Activated T-cell treated with anti-CD3 and anti-CD28 coated beads, Interleukin-2, amount 50 U/mL, for 72 hours (primary cell): Measurements from ENCODE around the gene HOXD12. TPM values are rescaled to one million over a fixed set of nuclear protein-coding genes. Genes with fewer than 3 reads are reported as not detected.

Source experiments
- ATAC-seq, 2 donors: fragments of 150-1000 bp; cut with Tn5 transposase; replicated peaks in 1 of 2; 2 replicates each; pipeline ENCODE4 v1.10.0; 2021; ENCODE audit warnings: moderate library complexity in 2 of 2, mild to moderate bottlenecking in 1 of 2
- DNase-seq, 2 donors: peaks; one replicate each; pipeline ENCODE4 v3.0.0; 2021 to 2022; ENCODE audit warnings: mixed read lengths in 1 of 2
- H3K27ac Mint-ChIP-seq: one replicate; pipeline ENCODE4 v1.8.0; 2022; ENCODE audit warnings: mild to moderate bottlenecking, moderate library complexity, mixed read lengths
- H3K27me3 Mint-ChIP-seq: one replicate; pipeline ENCODE4 v1.8.0; 2022; ENCODE audit warnings: low read depth, mixed read lengths
- H3K36me3 Mint-ChIP-seq, 2 donors: one replicate each; pipeline ENCODE4 v1.8.0; 2022; ENCODE audit warnings: mixed read lengths in 2 of 2, mild to moderate bottlenecking in 1 of 2; ENCODE audit not compliant: insufficient read depth in 2 of 2
- H3K4me1 Mint-ChIP-seq: one replicate; pipeline ENCODE4 v1.8.0; 2022; ENCODE audit warnings: low read depth, mixed read lengths
- H3K4me3 Mint-ChIP-seq, 2 donors: one replicate each; pipeline ENCODE4 v1.8.0; 2022; ENCODE audit warnings: mild to moderate bottlenecking in 2 of 2, mixed read lengths in 2 of 2, moderate library complexity in 2 of 2
- H3K9me3 Mint-ChIP-seq, 2 donors: one replicate each; pipeline ENCODE4 v1.8.0; 2022; ENCODE audit warnings: mixed read lengths in 2 of 2
- total RNA-seq, 2 donors: library from RNA; stranded (reverse); gene quantifications; one replicate each; pipeline ENCODE4 v1.2.3, GENCODE V29; 2022

The HOXD12 gene
- total RNA-seq, 2 donors from 2014 or later, result not detected

DNA sequence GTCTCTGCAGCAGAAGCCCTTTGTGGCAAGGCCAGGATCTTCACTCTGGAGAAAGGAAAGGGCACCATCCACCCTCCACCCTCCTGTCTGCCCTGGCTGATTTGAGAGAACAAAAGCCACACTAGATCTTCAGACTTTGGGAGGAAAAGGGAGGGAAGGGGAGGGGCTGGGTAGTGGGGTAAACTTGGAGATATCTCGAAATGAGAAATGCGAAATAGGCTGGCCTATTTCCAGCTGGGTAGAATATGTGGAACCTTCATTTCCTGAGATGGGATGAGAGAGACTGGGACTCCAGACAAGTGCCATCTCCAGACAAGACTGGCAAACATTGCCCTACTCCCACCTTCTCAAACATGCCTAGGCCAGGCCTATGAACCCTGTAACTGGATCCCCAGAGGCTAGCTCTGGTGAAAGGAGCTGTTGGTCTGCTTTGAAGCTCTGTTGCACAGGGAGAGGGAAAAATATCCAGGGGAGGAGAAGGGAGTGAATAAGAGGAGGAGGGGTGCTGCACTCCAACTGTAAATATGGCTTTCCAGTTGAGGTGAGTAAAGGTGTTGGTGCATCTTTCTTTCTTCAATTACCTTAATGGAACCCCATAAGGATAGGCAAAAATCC lies 1.7 kb downstream of the HOXD12 start:
- DNase-seq (no peak), ATAC-seq (no peak)
- H3K36me3 Mint-ChIP-seq, result peaks cover 0 to 5% of the 10 kb centered on the region in 2 donors
- peaks cover 92% of the 10 kb centered on the region for H3K27me3 Mint-ChIP-seq
- peaks cover 46% of the 10 kb centered on the region for H3K4me1 Mint-ChIP-seq
- H3K4me3 Mint-ChIP-seq, result no peak overlapping the region
- no peak overlapping the region for H3K27ac Mint-ChIP-seq
- no peaks in the 10 kb centered on the region for H3K9me3 Mint-ChIP-seq

DNA sequence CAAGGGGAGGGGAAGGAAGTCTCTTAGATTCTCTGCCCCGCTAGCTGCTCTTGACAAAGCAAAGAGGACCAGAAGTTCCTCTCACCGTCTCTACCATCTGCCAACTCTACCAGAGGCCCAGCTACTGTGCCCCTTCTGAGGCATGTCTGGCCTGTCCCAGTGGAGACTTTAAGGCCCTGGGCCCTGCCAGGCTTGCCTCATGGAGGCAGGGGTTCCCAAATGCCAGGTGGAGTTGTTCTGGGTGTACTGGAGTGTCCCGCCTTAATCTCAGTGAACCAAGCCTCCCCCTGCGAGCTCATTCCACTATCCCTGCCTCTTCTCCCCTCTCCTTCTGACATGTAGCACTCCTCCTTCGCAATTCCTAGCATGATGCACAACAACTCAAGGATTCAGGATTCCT lies 2.2 kb downstream of the HOXD12 start:
- Mint-ChIP-seq H3K27me3 (peaks cover 89% of the 10 kb centered on the region), H3K4me1 (peaks cover 43% of the 10 kb centered on the region), H3K4me3 (no peak overlapping the region), H3K9me3 (no peaks in the 10 kb centered on the region), H3K36me3 (peaks cover 0 to 5% of the 10 kb centered on the region in 2 donors), H3K27ac (no peak overlapping the region)
- ATAC-seq (no peak), DNase-seq (no peak)

DNA sequence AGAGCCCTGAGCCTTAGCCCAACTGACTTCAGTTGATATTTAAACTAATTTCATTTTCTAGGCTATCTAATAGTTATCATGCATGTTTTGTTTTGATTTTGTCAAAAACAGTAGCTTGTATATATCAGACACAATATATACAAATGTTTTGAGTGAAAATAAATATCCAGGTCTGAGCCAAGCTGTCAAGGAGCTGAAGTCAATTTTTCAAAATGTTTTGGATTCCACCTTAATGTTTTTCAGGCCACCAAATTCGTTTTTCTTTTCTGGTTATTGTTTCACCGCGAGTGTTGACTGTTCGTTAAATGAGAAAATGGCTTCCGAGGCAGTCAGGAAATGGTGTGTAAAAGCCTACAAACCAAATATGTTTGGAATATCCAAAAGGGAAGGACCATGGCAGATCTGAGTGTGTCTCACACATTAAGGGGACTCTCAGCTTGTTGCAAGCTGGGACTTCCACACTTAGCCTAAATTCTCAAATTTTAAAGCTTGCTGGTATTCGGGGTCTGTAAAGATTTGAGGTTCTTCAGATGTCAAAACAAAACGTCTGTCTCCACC lies 2.8 kb downstream of the HOXD12 start:
- Mint-ChIP-seq H3K36me3 (peaks cover 0 to 5% of the 10 kb centered on the region in 2 donors), H3K4me1 (peaks cover 37% of the 10 kb centered on the region), H3K27ac (no peak overlapping the region), H3K27me3 (peaks cover 83% of the 10 kb centered on the region), H3K9me3 (no peaks in the 10 kb centered on the region), H3K4me3 (no peak overlapping the region)
- DNase-seq, result no peak
- no peak for ATAC-seq

GRCh38 chr2:176103194-176103593 lies 3.6 kb downstream of the HOXD12 start:
- Mint-ChIP-seq H3K27me3 (peaks cover 75% of the 10 kb centered on the region), H3K27ac (no peak overlapping the region), H3K36me3 (peaks cover 0 to 5% of the 10 kb centered on the region in 2 donors), H3K9me3 (no peaks in the 10 kb centered on the region), H3K4me3 (no peak overlapping the region), H3K4me1 (peaks cover 30% of the 10 kb centered on the region)
- ATAC-seq (no peak), DNase-seq (no peak)

DNA sequence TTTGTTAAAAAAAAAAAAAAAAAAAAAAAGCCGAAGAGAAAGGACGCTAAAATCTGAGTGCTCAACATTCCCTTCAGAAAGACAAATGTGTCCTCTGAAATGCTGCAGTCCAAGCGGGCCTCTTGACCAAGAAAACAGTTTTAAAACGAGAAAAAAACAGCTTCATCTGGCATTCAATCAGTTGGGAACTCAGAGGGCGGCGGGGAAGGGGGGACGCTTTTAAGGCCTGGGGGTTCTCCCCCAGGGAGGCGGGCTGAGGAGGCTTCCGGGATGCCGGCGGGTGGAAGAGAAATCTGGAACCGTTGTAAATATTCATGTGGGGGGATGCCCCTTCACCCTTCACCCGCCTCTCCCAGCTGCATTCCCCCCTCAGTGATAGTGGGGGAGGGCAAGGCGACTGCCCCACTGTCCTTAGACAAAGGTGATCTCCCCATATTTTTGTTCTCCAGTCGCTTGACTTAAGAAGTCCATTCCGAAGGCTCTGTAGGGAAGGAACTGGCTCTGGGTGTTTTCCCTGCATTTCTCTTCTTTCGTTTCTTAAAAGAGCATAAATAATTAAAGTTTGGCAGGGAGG lies 4.2 kb downstream of the HOXD12 start:
- H3K9me3 Mint-ChIP-seq, result no peaks in the 10 kb centered on the region
- DNase-seq (no peak), ATAC-seq (no peak)
- H3K36me3 Mint-ChIP-seq, result peaks cover 0 to 5% of the 10 kb centered on the region in 2 donors
- H3K27ac Mint-ChIP-seq, result no peak overlapping the region
- peaks cover 32% of the 10 kb centered on the region for H3K4me1 Mint-ChIP-seq
- peak overlapping the region in 1 of 2 donors; percentile 54 for H3K4me3 Mint-ChIP-seq
- H3K27me3 Mint-ChIP-seq, result peaks cover 76% of the 10 kb centered on the region

GRCh38 chr2:176104316-176105077 lies 4.9 kb downstream of the HOXD12 start:
- Mint-ChIP-seq H3K9me3 (no peaks in the 10 kb centered on the region), H3K4me3 (peak overlapping the region; percentile 54 to 75), H3K36me3 (peaks cover 2 to 5% of the 10 kb centered on the region in 2 donors), H3K4me1 (peaks cover 39% of the 10 kb centered on the region), H3K27ac (no peak overlapping the region), H3K27me3 (peaks cover 76% of the 10 kb centered on the region)
- no peak for DNase-seq
- peak; percentile 35 to 39 for ATAC-seq

- H3K9me3 Mint-ChIP-seq, result no peaks in the 10 kb centered on the region
- no peak for ATAC-seq
- H3K4me1 Mint-ChIP-seq, result peaks cover 43% of the 10 kb centered on the region
- peaks cover 2 to 5% of the 10 kb centered on the region in 2 donors for H3K36me3 Mint-ChIP-seq
- no peak for DNase-seq
- peaks cover 81% of the 10 kb centered on the region for H3K27me3 Mint-ChIP-seq
- no peak overlapping the region for H3K27ac Mint-ChIP-seq
- H3K4me3 Mint-ChIP-seq, result peak overlapping the region; percentile 49 to 54
These were observed 5.6 kb downstream of the HOXD12 start for GRCh38 chr2:176105078-176105729.

DNA sequence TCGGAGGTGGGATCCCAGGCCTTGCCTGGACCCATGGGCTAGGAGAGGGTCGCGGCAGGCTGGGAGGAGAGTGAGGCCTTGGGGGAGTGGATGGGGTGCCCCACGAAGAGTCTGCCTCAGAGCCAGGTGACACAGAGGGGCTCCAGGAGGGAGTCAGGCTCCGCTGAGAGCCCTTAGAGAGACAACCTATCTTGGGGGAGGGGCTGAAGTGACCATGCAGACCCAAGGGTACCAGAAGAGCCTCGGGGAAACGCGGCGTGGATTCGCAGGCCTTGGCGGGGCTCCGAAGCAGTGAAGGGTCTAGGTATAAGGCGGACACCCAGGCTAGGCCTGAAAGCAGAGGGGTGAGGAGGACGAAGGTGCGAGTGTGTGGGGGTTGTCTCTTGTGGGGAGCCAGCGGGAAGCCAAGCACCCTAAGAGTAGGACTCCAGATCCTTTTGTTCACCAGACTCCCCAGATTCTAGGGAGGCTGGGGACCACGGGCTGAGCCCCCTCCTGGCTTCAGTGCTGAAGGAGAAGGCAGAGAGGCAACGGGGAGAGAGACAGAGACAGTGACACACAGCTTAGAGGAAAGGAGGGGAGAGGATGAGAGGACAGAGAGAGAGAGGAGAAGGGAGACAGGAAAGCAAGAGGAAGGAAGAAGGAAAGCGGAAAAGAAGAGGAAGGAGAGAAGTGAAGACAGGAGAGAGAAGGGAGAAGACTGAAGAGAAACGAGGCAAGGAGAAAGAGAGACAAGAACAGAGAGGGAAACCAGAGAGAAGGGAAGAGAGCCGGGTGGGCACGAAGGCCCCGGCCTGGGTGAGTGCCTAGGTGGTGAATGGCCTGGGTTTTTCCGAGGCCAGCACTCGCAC lies 6.4 kb downstream of the HOXD12 start:
- Mint-ChIP-seq H3K9me3 (no peaks in the 10 kb centered on the region), H3K4me1 (peaks cover 43% of the 10 kb centered on the region), H3K27ac (peak overlapping the region; percentile 12), H3K4me3 (peak overlapping the region; percentile 53 to 73), H3K36me3 (peaks cover 2 to 5% of the 10 kb centered on the region in 2 donors), H3K27me3 (peaks cover 80% of the 10 kb centered on the region)
- peak in 1 of 2 donors; percentile 21 for ATAC-seq
- DNase-seq, result no peak

GRCh38 chr2:176106581-176107539 lies 7.3 kb downstream of the HOXD12 start, which contains the start of gene HOXD11:
TSS of gene HOXD11 (plus strand) at chr2:176107280. CDS start at chr2:176107356, 76 bp downstream.
- H3K9me3 Mint-ChIP-seq, result no peaks in the 10 kb centered on the region
- peak within 1 kb of the TSS; percentile 12 for H3K27ac Mint-ChIP-seq
- peaks cover 47% of the 10 kb centered on the region for H3K4me1 Mint-ChIP-seq
- ATAC-seq, result peak; percentile 24 to 28
- peak within 1 kb of the TSS; percentile 67 to 73 for H3K4me3 Mint-ChIP-seq
- peaks cover 2 to 5% of the 10 kb centered on the region in 2 donors for H3K36me3 Mint-ChIP-seq
- H3K27me3 Mint-ChIP-seq, result peaks cover 78% of the 10 kb centered on the region
- DNase-seq, result no peak

DNA sequence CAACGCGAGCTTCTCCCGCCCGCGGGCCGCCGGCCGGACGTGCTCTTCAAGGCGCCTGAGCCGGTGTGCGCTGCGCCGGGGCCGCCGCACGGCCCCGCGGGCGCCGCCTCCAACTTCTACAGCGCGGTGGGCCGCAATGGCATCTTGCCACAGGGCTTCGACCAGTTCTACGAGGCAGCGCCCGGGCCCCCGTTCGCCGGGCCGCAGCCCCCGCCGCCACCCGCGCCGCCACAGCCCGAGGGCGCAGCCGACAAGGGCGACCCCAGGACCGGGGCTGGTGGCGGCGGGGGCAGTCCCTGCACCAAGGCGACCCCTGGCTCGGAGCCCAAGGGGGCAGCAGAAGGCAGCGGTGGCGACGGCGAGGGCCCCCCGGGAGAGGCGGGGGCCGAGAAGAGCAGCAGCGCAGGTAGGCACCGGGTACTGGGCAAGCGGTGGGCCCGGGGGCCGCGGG lies 8.2 kb downstream of the HOXD12 start:
- ATAC-seq, result no peak
- peaks cover 2 to 3% of the 10 kb centered on the region in 2 donors for H3K36me3 Mint-ChIP-seq
- H3K4me3 Mint-ChIP-seq, result no peak overlapping the region

DNA sequence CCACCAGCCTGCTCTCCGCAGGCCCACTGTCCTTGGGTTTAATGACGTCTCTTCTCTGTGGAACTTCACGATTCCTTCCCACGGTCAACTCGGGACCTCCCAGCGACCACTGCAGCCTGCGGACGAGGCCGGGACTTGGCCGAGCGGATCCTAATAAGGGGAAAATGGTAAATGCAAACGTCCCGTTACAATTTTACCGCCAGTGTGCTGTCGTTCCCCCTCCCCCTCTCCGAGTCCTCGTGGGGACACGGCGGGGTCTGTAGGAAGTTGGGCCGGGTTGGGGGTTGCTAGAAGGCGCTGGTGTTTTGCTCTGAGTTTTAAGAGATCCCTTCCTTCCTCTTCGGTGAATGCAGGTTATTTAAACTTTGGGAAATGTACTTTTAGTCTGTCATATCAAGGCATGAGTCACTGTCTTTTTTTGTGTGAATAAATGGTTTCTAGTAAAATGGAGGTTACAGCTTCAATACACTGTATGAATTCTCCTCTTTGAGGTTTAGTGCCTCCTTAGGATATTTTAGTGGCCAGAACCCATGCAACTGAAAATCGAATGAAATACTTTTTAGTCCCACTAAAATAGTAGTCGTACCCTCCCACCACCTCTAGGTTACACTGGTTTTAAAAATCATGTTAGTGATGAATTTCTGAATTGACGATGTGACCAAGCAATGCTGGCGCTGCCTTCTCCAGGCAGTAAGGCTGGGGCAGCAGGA lies 9.8 kb downstream of the HOXD12 start:
- no peaks in the 10 kb centered on the region for H3K9me3 Mint-ChIP-seq
- peaks cover 39% of the 10 kb centered on the region for H3K4me1 Mint-ChIP-seq
- DNase-seq (no peak), ATAC-seq (no peak)
- peak overlapping the region; percentile 54 to 58 for H3K4me3 Mint-ChIP-seq
- H3K27ac Mint-ChIP-seq, result peak overlapping the region; percentile 68
- peaks cover 2 to 3% of the 10 kb centered on the region in 2 donors for H3K36me3 Mint-ChIP-seq
- H3K27me3 Mint-ChIP-seq, result peaks cover 78% of the 10 kb centered on the region

More for the DNA sequence above, 8.2 kb downstream of the HOXD12 start:
- H3K9me3 Mint-ChIP-seq, result no peaks in the 10 kb centered on the region
- H3K27ac Mint-ChIP-seq, result no peak overlapping the region
- H3K27me3 Mint-ChIP-seq, result peaks cover 78% of the 10 kb centered on the region
- DNase-seq, result no peak
- H3K4me1 Mint-ChIP-seq, result peaks cover 47% of the 10 kb centered on the region
